ENCODE data around the gene TMEM212. TPM values are rescaled to one million over a fixed set of nuclear protein-coding genes. Genes with fewer than 3 reads are reported as not detected.

Gene TMEM212
- total RNA-seq, 1 donor from 2014 or later = not detected

- H3K79me2 ChIP-seq (ENCODE audit: low read depth) = no peaks in the 10 kb centered on the region
- no peak overlapping the region for H3K4me3 ChIP-seq
- no peak for TF ChIP-seq EZH2 (IDR thresholded peaks at IDR 0.05)
- TF ChIP-seq EZH2phosphoT487 (IDR thresholded peaks at IDR 0.05) = no peak
- TF ChIP-seq CTCF (IDR thresholded peaks at IDR 0.05) = no peak
- Mint-ChIP-seq H3K36me3 (no peaks in the 10 kb centered on the region), H3K27me3 (ENCODE audit: insufficient read depth, low read depth) (no peaks in the 10 kb centered on the region), H3K4me3 (no peak overlapping the region), H3K9me3 (no peaks in the 10 kb centered on the region), H3K27ac (no peak overlapping the region), H3K4me1 (peaks cover 60% of the 10 kb centered on the region)
- H3K9me3 ChIP-seq (ENCODE audit: low read depth) = no peaks in the 10 kb centered on the region
- no peak overlapping the region for H2AFZ ChIP-seq (replicated peaks)
- H3K27me3 ChIP-seq = no peaks in the 10 kb centered on the region
- H4K20me1 ChIP-seq (ENCODE audit: low read depth) = no peaks in the 10 kb centered on the region
- no peak overlapping the region for H3K9ac ChIP-seq
- H3K4me2 ChIP-seq = no peak overlapping the region
- no peaks in the 10 kb centered on the region for H3F3A ChIP-seq (ENCODE audit: low read depth)
- H3K4me1 ChIP-seq = peaks cover 15% of the 10 kb centered on the region
- H3K36me3 ChIP-seq = no peaks in the 10 kb centered on the region
- H3K27ac ChIP-seq = no peak overlapping the region
- no peak for DNase-seq (ENCODE audit: low spot score)
Observed at GRCh38 chr3:171837698-171838097, 5.5 kb upstream of the TMEM212 start.

- H3F3A ChIP-seq (ENCODE audit: low read depth) = peaks cover 4% of the 10 kb centered on the region
- H4K20me1 ChIP-seq (ENCODE audit: low read depth) = no peaks in the 10 kb centered on the region
- Mint-ChIP-seq H3K36me3 (no peaks in the 10 kb centered on the region), H3K27ac (peak overlapping the region; percentile 28), H3K9me3 (no peaks in the 10 kb centered on the region), H3K4me3 (no peak overlapping the region), H3K4me1 (peaks cover 66% of the 10 kb centered on the region), H3K27me3 (ENCODE audit: insufficient read depth, low read depth) (no peaks in the 10 kb centered on the region)
- H3K9me3 ChIP-seq (ENCODE audit: low read depth) = no peaks in the 10 kb centered on the region
- H3K27me3 ChIP-seq = no peaks in the 10 kb centered on the region
- peaks cover 20% of the 10 kb centered on the region for H3K4me1 ChIP-seq
- no peak for TF ChIP-seq EZH2phosphoT487 (IDR thresholded peaks at IDR 0.05)
- TF ChIP-seq CTCF (IDR thresholded peaks at IDR 0.05) = no peak
- TF ChIP-seq EZH2 (IDR thresholded peaks at IDR 0.05) = no peak
- no peak overlapping the region for H3K9ac ChIP-seq
- no peaks in the 10 kb centered on the region for H3K79me2 ChIP-seq (ENCODE audit: low read depth)
- DNase-seq (ENCODE audit: low spot score) = peak; percentile 31
- H3K4me2 ChIP-seq = no peak overlapping the region
- H3K36me3 ChIP-seq = no peaks in the 10 kb centered on the region
- no peak overlapping the region for H3K4me3 ChIP-seq
- peak overlapping the region; percentile 68 for H2AFZ ChIP-seq (replicated peaks)
- H3K27ac ChIP-seq = no peak overlapping the region
Observed at GRCh38 chr3:171838218-171838720, 4.9 kb upstream of the TMEM212 start.

GRCh38 chr3:171839270-171839669 lies 3.9 kb upstream of the TMEM212 start:
- H3K27me3 ChIP-seq = no peaks in the 10 kb centered on the region
- H4K20me1 ChIP-seq (ENCODE audit: low read depth) = no peaks in the 10 kb centered on the region
- Mint-ChIP-seq H3K9me3 (no peaks in the 10 kb centered on the region), H3K4me3 (no peak overlapping the region), H3K4me1 (peaks cover 57% of the 10 kb centered on the region), H3K27me3 (ENCODE audit: insufficient read depth, low read depth) (no peaks in the 10 kb centered on the region), H3K27ac (no peak overlapping the region), H3K36me3 (no peaks in the 10 kb centered on the region)
- H3K9ac ChIP-seq = no peak overlapping the region
- H3K9me3 ChIP-seq (ENCODE audit: low read depth) = no peaks in the 10 kb centered on the region
- TF ChIP-seq EZH2phosphoT487 (IDR thresholded peaks at IDR 0.05) = no peak
- TF ChIP-seq EZH2 (IDR thresholded peaks at IDR 0.05) = no peak
- no peak for TF ChIP-seq CTCF (IDR thresholded peaks at IDR 0.05)
- H3K36me3 ChIP-seq = no peaks in the 10 kb centered on the region
- H3K4me1 ChIP-seq = peaks cover 22% of the 10 kb centered on the region
- no peak overlapping the region for H3K4me2 ChIP-seq
- H3K4me3 ChIP-seq = no peak overlapping the region
- no peak for DNase-seq (ENCODE audit: low spot score)
- H3K27ac ChIP-seq = no peak overlapping the region
- peaks cover 6% of the 10 kb centered on the region for H3F3A ChIP-seq (ENCODE audit: low read depth)
- no peaks in the 10 kb centered on the region for H3K79me2 ChIP-seq (ENCODE audit: low read depth)
- H2AFZ ChIP-seq (replicated peaks) = no peak overlapping the region

All from neural progenitor cell (in vitro differentiated cells).